ENCODE measurements around the gene TSEN54. TPM values are rescaled to one million over a fixed set of nuclear protein-coding genes. Genes with fewer than 3 reads are reported as not detected.

Gene TSEN54
- total and polyA plus RNA-seq, 2 experiments from 2014 or later: 42.5 to 52.3 TPM

DNA sequence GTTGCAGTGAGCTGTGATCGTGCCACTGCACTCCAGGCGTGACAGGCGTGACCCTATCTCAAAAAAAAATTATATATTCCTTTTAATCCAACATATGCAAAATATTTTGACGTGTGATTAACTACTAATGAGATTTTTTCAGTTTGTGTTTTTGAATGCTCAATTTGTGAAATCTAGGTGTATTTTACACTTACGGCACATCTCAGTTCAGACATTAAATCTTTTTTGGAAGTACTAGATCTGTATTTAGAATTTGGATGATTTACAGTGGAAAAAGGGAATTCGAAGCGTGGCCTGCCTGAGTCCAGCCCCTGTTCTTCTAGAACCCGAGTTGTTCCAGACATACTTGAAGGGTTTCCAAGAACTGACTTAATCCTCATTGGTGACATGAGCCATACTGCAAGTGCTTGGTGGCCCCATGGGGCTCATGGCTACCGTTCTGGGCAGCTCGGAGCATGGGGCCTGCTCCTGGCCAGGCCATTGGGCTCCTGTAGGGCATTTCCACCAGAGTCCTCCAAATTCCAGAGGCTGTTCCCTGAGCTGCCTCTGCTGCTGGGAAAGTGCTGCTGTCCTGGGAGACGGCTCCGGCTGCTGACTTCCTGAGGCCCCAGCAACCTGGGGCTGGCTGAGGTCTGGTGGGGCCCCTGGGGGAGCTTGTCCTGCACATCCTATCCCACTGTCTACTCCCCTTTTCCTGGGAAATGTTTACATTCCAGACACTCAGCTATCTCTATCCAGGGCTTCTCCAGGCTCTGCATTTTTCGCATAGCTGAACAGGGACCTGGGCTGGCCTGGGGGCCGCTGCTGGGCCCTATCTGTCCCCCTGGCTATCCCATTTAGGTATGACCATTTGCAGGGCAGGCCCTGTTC is 36.3 kb downstream of the TSEN54 start:
- Histone ChIP-seq H4K20me1 (ENCODE audit: insufficient read depth, poor library complexity, severe bottlenecking) (no peaks in the 10 kb centered on the region), H3K9me2 (replicated peaks; ENCODE audit: insufficient read depth) (no peaks in the 10 kb centered on the region), H3K4me2 (peak overlapping the region; percentile 67), H3K4me1 (ENCODE audit: insufficient read depth) (peaks cover 63% of the 10 kb centered on the region), H3K27me3 (no peaks in the 10 kb centered on the region), H2AFZ (no peak overlapping the region), H3K27ac (peak overlapping the region; percentile 100), H3K4me3 (no peak overlapping the region), H3K9me3 (ENCODE audit: low read depth) (no peaks in the 10 kb centered on the region), H3K36me3 (replicated peaks; ENCODE audit: insufficient read depth, low read depth) (no peaks in the 10 kb centered on the region), H3K79me2 (peaks cover 36% of the 10 kb centered on the region)
- WGBS (ENCODE audit: low lambda C conversion rate, missing lambda C conversion rate): 55% methylated on average over 14 of the region's 14 CpGs
- DNase-seq (ENCODE audit: low spot score): peak; percentile 50
- no peak for TF ChIP-seq EZH2phosphoT487 (IDR thresholded peaks at IDR 0.05; ENCODE audit: low read depth, severe bottlenecking, unreplicated experiment)
- no peak for TF ChIP-seq EZH2 (IDR thresholded peaks at IDR 0.05; ENCODE audit: borderline replicate concordance)
- TF ChIP-seq, protein P1, sequence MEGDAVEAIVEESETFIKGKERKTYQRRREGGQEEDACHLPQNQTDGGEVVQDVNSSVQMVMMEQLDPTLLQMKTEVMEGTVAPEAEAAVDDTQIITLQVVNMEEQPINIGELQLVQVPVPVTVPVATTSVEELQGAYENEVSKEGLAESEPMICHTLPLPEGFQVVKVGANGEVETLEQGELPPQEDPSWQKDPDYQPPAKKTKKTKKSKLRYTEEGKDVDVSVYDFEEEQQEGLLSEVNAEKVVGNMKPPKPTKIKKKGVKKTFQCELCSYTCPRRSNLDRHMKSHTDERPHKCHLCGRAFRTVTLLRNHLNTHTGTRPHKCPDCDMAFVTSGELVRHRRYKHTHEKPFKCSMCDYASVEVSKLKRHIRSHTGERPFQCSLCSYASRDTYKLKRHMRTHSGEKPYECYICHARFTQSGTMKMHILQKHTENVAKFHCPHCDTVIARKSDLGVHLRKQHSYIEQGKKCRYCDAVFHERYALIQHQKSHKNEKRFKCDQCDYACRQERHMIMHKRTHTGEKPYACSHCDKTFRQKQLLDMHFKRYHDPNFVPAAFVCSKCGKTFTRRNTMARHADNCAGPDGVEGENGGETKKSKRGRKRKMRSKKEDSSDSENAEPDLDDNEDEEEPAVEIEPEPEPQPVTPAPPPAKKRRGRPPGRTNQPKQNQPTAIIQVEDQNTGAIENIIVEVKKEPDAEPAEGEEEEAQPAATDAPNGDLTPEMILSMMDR (IDR thresholded peaks at IDR 0.05; ENCODE audit: poor library complexity): no peak

DNA sequence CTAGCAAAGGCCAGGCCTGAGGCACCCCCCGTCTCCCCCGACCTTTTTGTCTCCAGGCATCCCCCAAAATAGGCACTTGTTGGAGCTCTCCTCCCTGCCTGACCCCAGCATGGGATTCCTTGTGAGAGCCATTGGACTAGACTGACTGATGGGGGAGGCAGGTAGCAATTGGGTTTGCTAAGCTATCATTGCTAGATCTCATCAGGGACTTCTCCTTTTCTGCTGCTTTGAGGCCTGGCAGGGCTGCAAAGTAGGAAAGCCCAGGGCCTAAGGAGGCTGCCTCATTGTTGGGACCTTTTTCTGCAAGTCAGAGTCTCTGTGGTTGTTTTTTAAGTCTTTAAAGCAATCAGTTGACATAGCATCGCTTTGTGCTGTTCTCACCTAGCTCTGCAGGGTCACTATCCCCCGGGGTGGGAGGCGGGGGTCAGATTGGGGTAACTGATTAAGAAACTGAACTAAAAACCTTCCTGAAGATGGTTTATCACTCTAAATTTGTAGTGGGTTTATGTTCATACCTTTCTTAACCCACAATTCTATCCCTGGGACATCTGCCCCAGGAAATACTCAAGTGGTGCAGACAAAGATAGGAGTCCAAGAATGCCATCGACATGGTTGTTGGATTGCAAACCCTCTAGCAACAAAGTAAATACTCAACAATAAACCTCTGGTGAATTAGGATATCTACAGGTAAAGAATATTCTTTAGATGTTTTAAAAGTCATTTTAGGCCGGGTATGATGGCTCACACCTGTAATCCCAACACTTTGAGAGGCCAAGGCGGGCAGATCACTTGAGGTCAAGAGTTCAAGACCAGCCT is 37.2 kb downstream of the TSEN54 start:
- peak overlapping the region; percentile 100 for H3K27ac ChIP-seq
- no peak overlapping the region for H2AFZ ChIP-seq
- H3K4me1 ChIP-seq (ENCODE audit: insufficient read depth): peaks cover 67% of the 10 kb centered on the region
- no peaks in the 10 kb centered on the region for H3K27me3 ChIP-seq
- WGBS (ENCODE audit: low lambda C conversion rate, missing lambda C conversion rate): 64% methylated on average over 8 of the region's 8 CpGs
- H3K4me2 ChIP-seq: peak overlapping the region; percentile 67
- H3K9me3 ChIP-seq (ENCODE audit: low read depth): no peaks in the 10 kb centered on the region
- no peaks in the 10 kb centered on the region for H3K36me3 ChIP-seq (replicated peaks; ENCODE audit: insufficient read depth, low read depth)
- no peak overlapping the region for H3K4me3 ChIP-seq
- no peaks in the 10 kb centered on the region for H3K9me2 ChIP-seq (replicated peaks; ENCODE audit: insufficient read depth)
- peaks cover 36% of the 10 kb centered on the region for H3K79me2 ChIP-seq
- DNase-seq (ENCODE audit: low spot score): no peak
- TF ChIP-seq EZH2phosphoT487 (IDR thresholded peaks at IDR 0.05; ENCODE audit: low read depth, severe bottlenecking, unreplicated experiment) (no peak), EZH2 (IDR thresholded peaks at IDR 0.05; ENCODE audit: borderline replicate concordance) (no peak)
- TF ChIP-seq, protein P1 (IDR thresholded peaks at IDR 0.05; ENCODE audit: poor library complexity): no peak
- H4K20me1 ChIP-seq (ENCODE audit: insufficient read depth, poor library complexity, severe bottlenecking): no peaks in the 10 kb centered on the region

DNA sequence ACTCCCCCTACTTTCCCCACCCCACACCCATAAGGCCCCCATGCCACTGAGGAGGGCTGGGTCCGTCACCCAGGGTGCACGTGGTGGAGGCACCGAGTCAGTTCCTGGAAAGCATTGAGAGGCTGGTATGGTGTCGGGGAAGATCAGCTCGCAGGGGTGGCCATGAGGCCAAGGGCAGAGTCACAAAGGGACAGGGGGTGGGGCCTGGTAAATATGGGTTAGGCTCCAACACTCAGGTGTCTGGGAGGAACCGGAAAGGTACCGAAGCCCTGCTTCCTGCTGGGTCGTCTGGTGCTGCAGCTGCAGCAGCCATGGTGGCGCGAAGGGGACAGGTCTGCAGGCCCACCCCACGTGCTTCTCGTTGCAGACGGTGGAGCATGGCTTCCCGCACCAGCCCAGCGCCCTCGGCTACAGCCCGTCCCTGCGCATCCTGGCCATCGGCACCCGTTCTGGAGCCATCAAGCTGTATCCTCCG is 39.4 kb downstream of the TSEN54 start:
- Histone ChIP-seq H3K9me2 (replicated peaks; ENCODE audit: insufficient read depth) (no peaks in the 10 kb centered on the region), H3K4me1 (ENCODE audit: insufficient read depth) (peaks cover 49% of the 10 kb centered on the region)
- no peak for DNase-seq (ENCODE audit: low spot score)

More for the DNA sequence above, 39.4 kb downstream of the TSEN54 start:
- H3K27me3 ChIP-seq: no peaks in the 10 kb centered on the region
- TF ChIP-seq EZH2 (IDR thresholded peaks at IDR 0.05; ENCODE audit: borderline replicate concordance): no peak
- no peak for TF ChIP-seq EZH2phosphoT487 (IDR thresholded peaks at IDR 0.05; ENCODE audit: low read depth, severe bottlenecking, unreplicated experiment)
- TF ChIP-seq, protein P1 (IDR thresholded peaks at IDR 0.05; ENCODE audit: poor library complexity): no peak
- H3K36me3 ChIP-seq (replicated peaks; ENCODE audit: insufficient read depth, low read depth): no peaks in the 10 kb centered on the region
- H3K79me2 ChIP-seq: peaks cover 35% of the 10 kb centered on the region
- H3K4me2 ChIP-seq: no peak overlapping the region
- H3K9me3 ChIP-seq (ENCODE audit: low read depth): no peaks in the 10 kb centered on the region
- no peak overlapping the region for H3K4me3 ChIP-seq
- no peaks in the 10 kb centered on the region for H4K20me1 ChIP-seq (ENCODE audit: insufficient read depth, poor library complexity, severe bottlenecking)
- 92% methylated on average over 21 of the region's 21 CpGs for WGBS (ENCODE audit: low lambda C conversion rate, missing lambda C conversion rate)
- H2AFZ ChIP-seq: no peak overlapping the region
- H3K27ac ChIP-seq: no peak overlapping the region

Measured in hepatocyte (in vitro differentiated cells).